Upper lobe of left lung (tissue), 6 donors: ENCODE results near the gene USP48. TPM values are rescaled to one million over a fixed set of nuclear protein-coding genes. Genes with fewer than 3 reads are reported as not detected.
"Not testable (repeated sequence)": the region's sequence is repeated elsewhere in the genome, so short reads cannot be mapped to it uniquely, and the experiment has no call there.

ENCODE experiments used
- ATAC-seq, 2 donors: fragments of 200-7000 bp; cut with Tn5 transposase; one replicate each; pipeline ENCODE4 v1.9.1; 2022; ENCODE audit warnings: mild to moderate bottlenecking in 2 of 2, moderate library complexity in 2 of 2; ENCODE audit not compliant: low FRiP score in 2 of 2
- DNase-seq, 2 donors: peaks; one replicate each; pipeline ENCODE4 v3.0.0-alpha.2; 2019 to 2020
- H3K27ac ChIP-seq, 4 donors: fragments of 200-600 bp; sonication (generic); one replicate each; pipeline ENCODE4 v1.5.1; 2016 to 2019
- H3K27me3 ChIP-seq, 4 donors: fragments of 200-600 bp; sonication (generic); one replicate each; pipeline ENCODE4 v1.5.1; 2017 to 2019
- H3K36me3 ChIP-seq, 4 donors: fragments of 200-600 bp; sonication (generic); one replicate each; pipeline ENCODE4 v1.5.1; 2016 to 2019
- H3K4me1 ChIP-seq, 4 donors: fragments of 200-600 bp; sonication (generic); one replicate each; pipeline ENCODE4 v1.5.1; 2018 to 2019
- H3K4me3 ChIP-seq, 4 donors: fragments of 200-600 bp; sonication (generic); one replicate each; pipeline ENCODE4 v1.5.1; 2017 to 2019; ENCODE audit warnings: mild to moderate bottlenecking in 2 of 4, moderate library complexity in 1 of 4
- H3K9me3 ChIP-seq, 4 donors: fragments of 200-600 bp; sonication (generic); one replicate each; pipeline ENCODE4 v1.5.1; 2018 to 2019
- CTCF ChIP-seq, 6 experiments: fragments of 450-650 bp in 4 of 6; fragments of 200-600 bp in 2 of 6; sonication (generic) in 2 of 6; IDR thresholded peaks; one replicate each; pipeline ENCODE4 v1.5.1; 2016 to 2019; ENCODE audit warnings: antibody characterized with exemption in 6 of 6
- EP300 ChIP-seq, 4 donors: sonication (generic); formaldehyde crosslinking; IDR thresholded peaks; one replicate each; pipeline ENCODE4 v1.5.1; 2017; ENCODE audit warnings: antibody characterized with exemption in 4 of 4, control low read depth in 2 of 4
- POLR2A ChIP-seq, 4 donors: fragments of 450-650 bp; IDR thresholded peaks; one replicate each; pipeline ENCODE4 v1.5.1; 2016 to 2017; ENCODE audit warnings: antibody characterized with exemption in 4 of 4, mild to moderate bottlenecking in 2 of 4
- POLR2AphosphoS5 ChIP-seq, 2 donors: sonication (generic); formaldehyde crosslinking; IDR thresholded peaks; one replicate each; pipeline ENCODE4 v1.5.1; 2017; ENCODE audit warnings: antibody characterized with exemption in 2 of 2
- WGBS, 2 donors: methylation state at CpG; one replicate each; pipeline ENCODE4 v1.1.5; 2017 to 2018; 5-methylcytosine and 5-hydroxymethylcytosine counted together
- total RNA-seq, 6 donors: library from RNA; depleted of rRNA in 4 of 6; stranded (reverse); fragments of >200 nt in 4 of 6; gene quantifications; one replicate each; pipeline versions ENCODE4 v1.1.0 to v1.2.1, GENCODE V29; 2016 to 2021
- donor health status: DM: no; HTN: no; CAD: no; lungs with moderate emphysema.
- donor health status: DM: no; HTN: yes; CAD: no; lungs with severe emphysema.

Gene USP48
- total RNA-seq, 6 donors from 2014 or later, result 39.1 to 173 (median 53.4) TPM

- peaks cover 0 to 24% (median 8%) of the 10 kb centered on the region in 4 donors for H3K4me1 ChIP-seq
- no peak for ATAC-seq
- DNase-seq, result no peak
- H3K27ac ChIP-seq, result no peak overlapping the region
- 68 to 70% methylated on average over 6 to 7 of the region's 7 CpGs for WGBS, 2 donors
- H3K27me3 ChIP-seq, result no peaks in the 10 kb centered on the region
- H3K36me3 ChIP-seq, result no peaks in the 10 kb centered on the region
- no peak overlapping the region for H3K4me3 ChIP-seq
- no peak for TF ChIP-seq CTCF (IDR thresholded peaks at IDR 0.05)
- TF ChIP-seq POLR2A (IDR thresholded peaks at IDR 0.05), result no peak
- TF ChIP-seq EP300 (IDR thresholded peaks at IDR 0.05), result no peak
- TF ChIP-seq POLR2AphosphoS5 (IDR thresholded peaks at IDR 0.05), result no peak
- no peaks in the 10 kb centered on the region for H3K9me3 ChIP-seq
These were observed 149.7 kb downstream of the USP48 start for GRCh38 chr1:21633141-21633755.

GRCh38 chr1:21631944-21632887 lies 150.7 kb downstream of the USP48 start:
- Histone ChIP-seq H3K4me1 (peaks cover 0 to 24% (median 8%) of the 10 kb centered on the region in 4 donors), H3K27ac (no peak overlapping the region), H3K9me3 (no peaks in the 10 kb centered on the region), H3K36me3 (no peaks in the 10 kb centered on the region), H3K27me3 (no peaks in the 10 kb centered on the region), H3K4me3 (no peak overlapping the region)
- TF ChIP-seq POLR2A (IDR thresholded peaks at IDR 0.05), result no peak
- TF ChIP-seq POLR2AphosphoS5 (IDR thresholded peaks at IDR 0.05), result no peak
- no peak for TF ChIP-seq CTCF (IDR thresholded peaks at IDR 0.05)
- TF ChIP-seq EP300 (IDR thresholded peaks at IDR 0.05), result no peak
- no peak for DNase-seq
- no peak for ATAC-seq
- 33 to 55% methylated on average over 14 to 19 of the region's 19 CpGs for WGBS, 2 donors

GRCh38 chr1:21631590-21631943 lies 151.4 kb downstream of the USP48 start:
- 83 to 91% methylated on average over 7 to 8 of the region's 8 CpGs for WGBS, 2 donors

GRCh38 chr1:21630571-21631343 lies 152.2 kb downstream of the USP48 start:
- Histone ChIP-seq H3K27me3 (no peaks in the 10 kb centered on the region), H3K9me3 (no peaks in the 10 kb centered on the region), H3K4me1 (peaks cover 0 to 24% (median 8%) of the 10 kb centered on the region in 4 donors), H3K27ac (no peak overlapping the region), H3K4me3 (no peak overlapping the region), H3K36me3 (no peaks in the 10 kb centered on the region)
- DNase-seq (no peak), ATAC-seq (no peak)
- WGBS, 2 donors, result 48 to 58% methylated on average over 13 of the region's 13 CpGs
- TF ChIP-seq CTCF (IDR thresholded peaks at IDR 0.05) (no peak), POLR2A (IDR thresholded peaks at IDR 0.05) (no peak), EP300 (IDR thresholded peaks at IDR 0.05) (no peak)

More at GRCh38 chr1:21631590-21631943, 151.4 kb downstream of the USP48 start:
- not testable (repeated sequence) for H3K27me3 ChIP-seq, H3K36me3 ChIP-seq, ATAC-seq, H3K27ac ChIP-seq, DNase-seq, H3K9me3 ChIP-seq, H3K4me3 ChIP-seq
- H3K4me1 ChIP-seq, result peaks cover 0 to 24% (median 8%) of the 10 kb centered on the region in 4 donors

- Histone ChIP-seq H3K36me3 (no peaks in the 10 kb centered on the region), H3K27me3 (no peaks in the 10 kb centered on the region), H3K27ac (no peak overlapping the region), H3K4me1 (peaks cover 0 to 23% (median 10%) of the 10 kb centered on the region in 4 donors), H3K4me3 (no peak overlapping the region), H3K9me3 (no peaks in the 10 kb centered on the region)
- no peak for TF ChIP-seq CTCF (IDR thresholded peaks at IDR 0.05)
- TF ChIP-seq POLR2A (IDR thresholded peaks at IDR 0.05), result no peak
- TF ChIP-seq EP300 (IDR thresholded peaks at IDR 0.05), result no peak
- no peak for TF ChIP-seq POLR2AphosphoS5 (IDR thresholded peaks at IDR 0.05)
- ATAC-seq (no peak), DNase-seq (no peak)
- WGBS, 2 donors, result 81 to 88% methylated on average over 4 of the region's 4 CpGs
These were observed 153.0 kb downstream of the USP48 start for GRCh38 chr1:21629971-21630370.
